Hepatocyte (in vitro differentiated cells): Measurements from ENCODE around the gene EBNA1BP2.

ENCODE experiments used
- EZH2 ChIP-seq: fragments of 200-600 bp; sonication (generic); IDR thresholded peaks from 2 replicates; pipeline ENCODE4 v1.6.1; 2016; ENCODE audit warnings: antibody characterized with exemption, mild to moderate bottlenecking, borderline replicate concordance
- TF ChIP-seq, protein P1 (sequence below): fragments of 200-600 bp; sonication (generic); IDR thresholded peaks from 2 replicates; pipeline ENCODE4 v1.5.1; 2016; ENCODE audit warnings: antibody characterized with exemption, mild to moderate bottlenecking; ENCODE audit not compliant: poor library complexity

DNA sequence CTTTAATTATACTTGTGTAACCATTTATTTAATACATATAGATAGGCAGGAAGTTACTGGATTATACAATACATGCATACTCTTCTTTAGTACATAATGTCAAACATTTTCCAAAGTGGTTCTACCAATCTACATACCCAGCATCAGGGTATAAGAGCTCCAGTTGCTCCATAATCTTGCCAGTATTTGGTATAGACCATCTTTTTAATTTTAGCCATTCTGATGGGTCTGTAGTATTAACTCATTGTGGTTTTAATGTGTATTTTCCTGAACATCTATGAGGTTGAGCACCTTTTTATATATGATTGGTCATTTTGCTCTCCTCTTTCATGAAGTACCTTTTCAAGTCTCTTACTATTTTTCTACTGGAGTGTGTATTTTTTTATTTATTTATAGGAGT is 32.1 kb downstream of the EBNA1BP2 start:
- TF ChIP-seq, protein P1, sequence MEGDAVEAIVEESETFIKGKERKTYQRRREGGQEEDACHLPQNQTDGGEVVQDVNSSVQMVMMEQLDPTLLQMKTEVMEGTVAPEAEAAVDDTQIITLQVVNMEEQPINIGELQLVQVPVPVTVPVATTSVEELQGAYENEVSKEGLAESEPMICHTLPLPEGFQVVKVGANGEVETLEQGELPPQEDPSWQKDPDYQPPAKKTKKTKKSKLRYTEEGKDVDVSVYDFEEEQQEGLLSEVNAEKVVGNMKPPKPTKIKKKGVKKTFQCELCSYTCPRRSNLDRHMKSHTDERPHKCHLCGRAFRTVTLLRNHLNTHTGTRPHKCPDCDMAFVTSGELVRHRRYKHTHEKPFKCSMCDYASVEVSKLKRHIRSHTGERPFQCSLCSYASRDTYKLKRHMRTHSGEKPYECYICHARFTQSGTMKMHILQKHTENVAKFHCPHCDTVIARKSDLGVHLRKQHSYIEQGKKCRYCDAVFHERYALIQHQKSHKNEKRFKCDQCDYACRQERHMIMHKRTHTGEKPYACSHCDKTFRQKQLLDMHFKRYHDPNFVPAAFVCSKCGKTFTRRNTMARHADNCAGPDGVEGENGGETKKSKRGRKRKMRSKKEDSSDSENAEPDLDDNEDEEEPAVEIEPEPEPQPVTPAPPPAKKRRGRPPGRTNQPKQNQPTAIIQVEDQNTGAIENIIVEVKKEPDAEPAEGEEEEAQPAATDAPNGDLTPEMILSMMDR, result no peak
- TF ChIP-seq EZH2, result no peak
